HPDE6-E6E7 (cell line): ENCODE data around the gene WNK4.
A peak's percentile ranks its signal among the peaks of the same experiment; 100 is the strongest.

Source experiments
- DNase-seq: peaks from one replicate; pipeline ENCODE4 v3.0.0; 2011; ENCODE audit warnings: missing footprints; ENCODE audit errors: extremely low spot score

Gene WNK4

GRCh38 chr17:42772945-42773289, 7.5 kb upstream of the WNK4 start:
- no peak for DNase-seq

- peak; percentile 87 for DNase-seq
Observed at GRCh38 chr17:42773290-42774035, 6.9 kb upstream of the WNK4 start, which contains the start of gene VPS25. Gene VPS25, plus strand, starts transcription at chr17:42773449. Its CDS starts 27 bp downstream, at chr17:42773476.

GRCh38 chr17:42774066-42774745, 6.2 kb upstream of the WNK4 start:
- DNase-seq: no peak

- no peak for DNase-seq
Observed at GRCh38 chr17:42775534-42776098, 4.8 kb upstream of the WNK4 start.

GRCh38 chr17:42778570-42778969, 1.8 kb upstream of the WNK4 start:
- no peak for DNase-seq

GRCh38 chr17:42779304-42779935, 990 bp upstream of the WNK4 start:
- DNase-seq: no peak

GRCh38 chr17:42780851-42781638, 635 bp downstream of the WNK4 start:
- no peak for DNase-seq

- DNase-seq: no peak
Observed at GRCh38 chr17:42781639-42782165, 1.3 kb downstream of the WNK4 start.

GRCh38 chr17:42782166-42783061, 2.0 kb downstream of the WNK4 start:
- no peak for DNase-seq

- DNase-seq: peak; percentile 59
Observed at GRCh38 chr17:42783062-42783790, 2.8 kb downstream of the WNK4 start.

- DNase-seq: no peak
Observed at GRCh38 chr17:42783791-42784138, 3.4 kb downstream of the WNK4 start.

- DNase-seq: no peak
Observed at GRCh38 chr17:42784409-42784808, 4.0 kb downstream of the WNK4 start.

GRCh38 chr17:42784811-42785592, 4.6 kb downstream of the WNK4 start:
- DNase-seq: no peak

- no peak for DNase-seq
Observed at GRCh38 chr17:42787266-42787665, 6.9 kb downstream of the WNK4 start.

GRCh38 chr17:42791948-42792347, 11.5 kb downstream of the WNK4 start:
- DNase-seq: no peak

GRCh38 chr17:42792545-42792944, 12.1 kb downstream of the WNK4 start:
- DNase-seq: no peak

GRCh38 chr17:42795061-42795460, 14.7 kb downstream of the WNK4 start:
- DNase-seq: no peak

GRCh38 chr17:42795465-42795864, 15.1 kb downstream of the WNK4 start:
- DNase-seq: no peak
